Mucosa of descending colon (tissue), 3 donors: ENCODE data around the gene FSD2. TPM values are rescaled to one million over a fixed set of nuclear protein-coding genes. Genes with fewer than 3 reads are reported as not detected.

Experiments
- ATAC-seq: fragments of 200-7000 bp; cut with Tn5 transposase; one replicate; pipeline ENCODE4 v1.9.1; 2020; ENCODE audit warnings: mild to moderate bottlenecking, moderate library complexity
- DNase-seq, 3 donors: peaks; one replicate each; pipeline ENCODE4 v3.0.0-alpha.2; 2020
- H3K36me3 ChIP-seq: fragments of 200-600 bp; one replicate; pipeline ENCODE4 v1.8.0; 2021; ENCODE audit warnings: low read depth, mild to moderate bottlenecking
- H3K4me1 ChIP-seq: fragments of 200-600 bp; one replicate; pipeline ENCODE4 v1.8.0; 2021; ENCODE audit warnings: low read depth, mild to moderate bottlenecking
- H3K4me3 ChIP-seq: fragments of 200-600 bp; one replicate; pipeline ENCODE4 v1.8.0; 2021; ENCODE audit warnings: mild to moderate bottlenecking
- H3K9me3 ChIP-seq: fragments of 200-600 bp; one replicate; pipeline ENCODE4 v1.8.0; 2021; ENCODE audit warnings: mild to moderate bottlenecking
- CTCF ChIP-seq: fragments of 200-600 bp; IDR thresholded peaks from one replicate; pipeline ENCODE4 v1.8.0; 2022; ENCODE audit warnings: antibody characterized with exemption, mild to moderate bottlenecking
- intact Hi-C, 2 donors: fragments of 100-400 bp; cut with DNase I in 1 of 2; cut with micrococcal nuclease in 1 of 2; formaldehyde crosslinking; loops; one replicate each; pipeline versions ENCODE4 v1.11.0 to v1.11.1; 2022; cut with DNase I, micrococcal nuclease
- total RNA-seq, 3 donors: library from RNA; stranded (reverse); fragmentation: NEBNext Ultra II Directional in 2 of 3; extraction: Animal tissue kit (Norgen Biotek cat#: 25700) in 2 of 3; gene quantifications; one replicate each; pipeline versions ENCODE4 v1.2.1 to v1.2.4, GENCODE V29; 2021 to 2023
- donor health status: DM: no; HTN: no; CAD: no; lungs with moderate emphysema.
- donor health status: DM: no; HTN: no; CAD: no.
- donor health status: DM: no; HTN: yes; CAD: no.

The FSD2 gene
- total RNA-seq, 3 donors from 2014 or later = not detected

- TF ChIP-seq CTCF = no peak
- H3K36me3 ChIP-seq = no peaks in the 10 kb centered on the region
- ATAC-seq (no peak), DNase-seq (no peak)
- no peak overlapping the region for H3K4me3 ChIP-seq
- no peaks in the 10 kb centered on the region for H3K9me3 ChIP-seq
- H3K4me1 ChIP-seq = no peaks in the 10 kb centered on the region
- intact Hi-C loops = no loop called here
These were observed 67.9 kb downstream of the FSD2 start for GRCh38 chr15:82737975-82738374.

GRCh38 chr15:82731527-82731926, 74.3 kb downstream of the FSD2 start:
- no peak overlapping the region for H3K4me3 ChIP-seq
- intact Hi-C loops = no loop called here
- no peaks in the 10 kb centered on the region for H3K36me3 ChIP-seq
- DNase-seq = no peak
- no peak for TF ChIP-seq CTCF
- no peaks in the 10 kb centered on the region for H3K4me1 ChIP-seq
- no peaks in the 10 kb centered on the region for H3K9me3 ChIP-seq
- ATAC-seq = no peak

- Histone ChIP-seq H3K4me3 (no peak overlapping the region), H3K4me1 (no peaks in the 10 kb centered on the region), H3K36me3 (no peaks in the 10 kb centered on the region), H3K9me3 (no peaks in the 10 kb centered on the region)
- DNase-seq = no peak
- intact Hi-C loops = no loop called here
- ATAC-seq = no peak
- TF ChIP-seq CTCF = no peak
These were observed 75.8 kb downstream of the FSD2 start for GRCh38 chr15:82730022-82730530.

GRCh38 chr15:82726816-82727215, 79.1 kb downstream of the FSD2 start:
- ATAC-seq (no peak), DNase-seq (no peak)
- Histone ChIP-seq H3K4me3 (no peak overlapping the region), H3K36me3 (no peaks in the 10 kb centered on the region), H3K4me1 (no peaks in the 10 kb centered on the region), H3K9me3 (no peaks in the 10 kb centered on the region)
- TF ChIP-seq CTCF = no peak
- intact Hi-C loops = no loop called here

GRCh38 chr15:82715003-82715402, 90.9 kb downstream of the FSD2 start:
- Histone ChIP-seq H3K4me1 (no peaks in the 10 kb centered on the region), H3K9me3 (no peaks in the 10 kb centered on the region), H3K36me3 (no peaks in the 10 kb centered on the region), H3K4me3 (no peak overlapping the region)
- TF ChIP-seq CTCF = no peak
- no peak for DNase-seq
- no peak for ATAC-seq
- intact Hi-C loops = no loop called here

GRCh38 chr15:82714016-82714415, 91.9 kb downstream of the FSD2 start:
- no peak for TF ChIP-seq CTCF
- Histone ChIP-seq H3K4me1 (no peaks in the 10 kb centered on the region), H3K9me3 (no peaks in the 10 kb centered on the region), H3K36me3 (no peaks in the 10 kb centered on the region), H3K4me3 (no peak overlapping the region)
- DNase-seq (no peak), ATAC-seq (no peak)
- intact Hi-C loops = no loop called here
